Endometrial microvascular endothelial cells (primary cell): Measurements from ENCODE around the gene SMYD2. TPM values are rescaled to one million over a fixed set of nuclear protein-coding genes. Genes with fewer than 3 reads are reported as not detected.

ENCODE experiments used
- in situ Hi-C: cut with HindIII; loops from 2 replicates; pipeline ENCODE4 v1.10.0; 2017; ENCODE audit warnings: low sequenced_read_pairs, low pct_unique_long_range_greater_than_20kb; ENCODE audit errors: inconsistent ontology term
- total RNA-seq: library from RNA; depleted of rRNA; stranded (reverse); fragments of >200 nt; gene quantifications from one replicate; pipeline ENCODE4 v1.2.3, GENCODE V29; 2015; ENCODE audit errors: inconsistent ontology term

Gene SMYD2, protein sequence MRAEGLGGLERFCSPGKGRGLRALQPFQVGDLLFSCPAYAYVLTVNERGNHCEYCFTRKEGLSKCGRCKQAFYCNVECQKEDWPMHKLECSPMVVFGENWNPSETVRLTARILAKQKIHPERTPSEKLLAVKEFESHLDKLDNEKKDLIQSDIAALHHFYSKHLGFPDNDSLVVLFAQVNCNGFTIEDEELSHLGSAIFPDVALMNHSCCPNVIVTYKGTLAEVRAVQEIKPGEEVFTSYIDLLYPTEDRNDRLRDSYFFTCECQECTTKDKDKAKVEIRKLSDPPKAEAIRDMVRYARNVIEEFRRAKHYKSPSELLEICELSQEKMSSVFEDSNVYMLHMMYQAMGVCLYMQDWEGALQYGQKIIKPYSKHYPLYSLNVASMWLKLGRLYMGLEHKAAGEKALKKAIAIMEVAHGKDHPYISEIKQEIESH
- total RNA-seq = 33.3 TPM

DNA sequence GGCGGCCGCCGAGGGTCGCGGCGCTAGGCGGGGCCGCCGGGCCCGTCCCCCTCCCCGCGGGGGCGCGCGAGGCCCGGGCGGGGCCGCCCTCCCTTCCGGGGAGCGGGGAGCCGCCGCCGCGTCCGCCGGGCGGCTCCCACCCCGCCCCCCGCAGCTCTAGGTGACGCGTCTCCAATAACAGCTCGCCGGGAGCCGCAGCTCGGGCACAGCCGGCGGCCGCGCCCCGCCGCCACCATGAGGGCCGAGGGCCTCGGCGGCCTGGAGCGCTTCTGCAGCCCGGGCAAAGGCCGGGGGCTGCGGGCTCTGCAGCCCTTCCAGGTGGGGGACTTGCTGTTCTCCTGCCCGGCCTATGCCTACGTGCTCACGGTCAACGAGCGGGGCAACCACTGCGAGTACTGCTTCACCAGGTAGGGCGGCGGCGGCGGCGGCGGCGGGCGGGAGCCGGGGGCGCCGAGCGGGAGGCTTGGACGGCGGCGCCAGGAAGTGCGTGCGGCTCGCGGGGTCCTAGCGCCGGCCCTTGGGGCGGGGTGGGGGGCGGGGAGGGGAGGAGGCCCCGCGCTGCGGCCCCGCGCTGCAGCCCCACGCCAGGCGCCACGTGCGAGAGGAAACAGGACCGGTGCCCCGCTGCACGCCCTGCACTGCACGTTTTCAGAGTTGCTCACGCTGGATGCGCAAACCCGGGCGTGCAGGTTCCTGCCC, at the start of gene SMYD2:
Gene SMYD2, plus strand, starts transcription at position 139 of the 699 bp plus-strand sequence. Its CDS starts 96 bp downstream, at position 235.
- in situ Hi-C loops = no loop called here

DNA sequence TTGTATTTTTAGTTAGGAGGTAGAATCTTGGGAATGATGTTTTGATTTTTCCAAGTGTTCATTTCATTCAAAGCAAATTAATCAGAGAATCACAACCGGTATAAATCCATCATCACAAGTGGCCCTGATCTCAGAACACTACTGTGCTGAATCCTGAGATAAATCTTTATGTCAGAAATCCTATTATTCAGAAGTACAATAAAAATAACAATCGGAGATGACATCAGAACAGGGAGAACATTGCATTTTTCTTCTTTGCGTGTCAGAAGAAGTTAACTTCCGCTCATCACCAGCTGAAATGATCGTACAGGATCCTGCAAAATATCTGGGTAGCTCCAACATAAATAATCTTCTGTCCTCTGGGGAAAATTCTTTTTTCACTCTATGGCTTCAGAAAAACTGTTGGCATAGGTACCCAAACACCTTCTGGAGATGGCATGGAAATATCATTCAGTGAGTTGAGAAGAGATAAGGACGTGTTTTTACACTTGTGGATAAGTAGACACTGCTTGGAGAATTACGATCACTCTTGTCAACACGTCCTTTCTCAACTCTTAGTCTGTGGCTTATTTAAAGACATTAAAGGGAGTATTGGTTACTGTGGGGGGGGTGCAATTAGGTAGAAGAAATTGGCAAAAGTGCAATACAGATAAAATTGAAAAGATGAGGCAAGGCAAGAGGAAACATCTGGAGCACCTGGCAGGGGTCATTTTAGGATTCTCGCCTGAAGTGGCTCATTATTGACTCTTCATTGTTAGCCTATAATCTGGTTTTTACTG, 46.9 kb upstream of the SMYD2 start:
- in situ Hi-C loops = no loop called here

DNA sequence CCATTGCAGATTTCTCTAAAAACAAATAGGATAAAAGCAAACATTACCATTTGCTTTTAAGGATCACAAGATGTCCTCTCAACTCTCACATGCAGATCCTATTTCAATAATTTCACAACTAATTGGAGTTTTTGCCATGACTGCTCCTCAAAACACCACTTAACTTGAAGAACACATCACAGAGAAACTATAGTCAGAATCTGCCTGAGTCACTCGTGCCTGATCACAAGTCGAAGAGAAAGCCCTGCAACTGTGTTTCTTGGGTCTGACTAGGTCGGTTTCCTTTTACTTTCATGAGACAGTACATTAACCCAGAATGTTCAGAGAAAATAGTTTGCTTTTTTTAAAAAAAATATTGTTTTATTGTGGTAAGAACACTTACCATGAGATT, 46.3 kb upstream of the SMYD2 start:
- in situ Hi-C loops = no loop called here

DNA sequence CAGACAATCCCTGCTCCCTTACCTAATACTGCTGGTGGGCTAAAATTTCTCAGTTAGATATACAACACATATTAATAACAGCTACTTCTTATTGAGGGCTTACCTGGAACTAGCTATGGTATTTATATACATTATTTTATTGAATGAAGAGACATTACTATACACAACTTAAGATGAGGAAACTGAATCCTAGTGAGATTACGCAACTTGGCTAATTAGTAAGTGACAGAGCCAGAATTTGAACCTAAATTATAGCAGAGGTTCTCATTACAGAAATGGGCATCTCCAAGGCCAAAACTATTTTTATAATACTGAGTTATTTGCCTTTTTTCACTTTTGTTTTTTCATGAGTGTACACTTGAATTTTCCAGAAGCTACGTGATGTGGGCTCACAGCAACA, 44.5 kb upstream of the SMYD2 start:
- in situ Hi-C loops = no loop called here

DNA sequence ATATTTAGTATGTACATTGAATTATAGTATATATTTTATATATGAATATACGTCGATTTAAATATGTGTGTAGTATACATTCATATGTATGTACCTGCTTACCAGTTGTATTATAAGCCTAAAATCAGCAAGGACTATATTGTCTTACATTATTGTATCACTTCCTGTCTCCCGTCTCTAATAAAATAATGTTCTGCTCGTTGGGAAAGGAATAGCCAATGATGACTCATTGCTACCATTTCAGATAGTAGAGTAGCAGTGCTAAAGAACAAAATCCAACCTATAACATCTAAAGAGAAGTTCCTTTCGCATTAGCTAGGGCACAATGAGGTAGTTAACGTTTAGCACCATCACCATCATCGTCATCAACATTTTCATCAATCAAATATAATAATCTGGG, 39.9 kb upstream of the SMYD2 start:
- in situ Hi-C loops = no loop called here

DNA sequence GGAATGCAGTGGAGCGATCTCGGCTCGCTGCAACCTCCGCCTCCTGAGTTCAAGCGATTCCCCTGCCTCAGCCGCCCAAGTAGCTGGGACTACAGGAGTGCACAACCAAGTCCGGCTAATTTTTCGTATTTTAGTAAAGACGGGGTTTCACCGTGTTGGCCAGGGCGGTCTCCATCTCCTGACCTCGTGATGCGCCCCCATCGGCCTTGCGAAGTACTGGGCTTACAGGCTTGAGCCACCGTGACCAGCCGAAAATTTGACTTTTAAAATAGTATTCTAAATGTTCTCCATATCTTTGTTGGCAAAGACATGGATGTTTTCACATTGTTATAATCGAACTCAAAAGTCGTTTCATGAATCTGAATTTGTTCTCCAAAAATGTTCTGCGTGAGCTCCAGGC, 36.7 kb upstream of the SMYD2 start:
- in situ Hi-C loops = no loop called here

DNA sequence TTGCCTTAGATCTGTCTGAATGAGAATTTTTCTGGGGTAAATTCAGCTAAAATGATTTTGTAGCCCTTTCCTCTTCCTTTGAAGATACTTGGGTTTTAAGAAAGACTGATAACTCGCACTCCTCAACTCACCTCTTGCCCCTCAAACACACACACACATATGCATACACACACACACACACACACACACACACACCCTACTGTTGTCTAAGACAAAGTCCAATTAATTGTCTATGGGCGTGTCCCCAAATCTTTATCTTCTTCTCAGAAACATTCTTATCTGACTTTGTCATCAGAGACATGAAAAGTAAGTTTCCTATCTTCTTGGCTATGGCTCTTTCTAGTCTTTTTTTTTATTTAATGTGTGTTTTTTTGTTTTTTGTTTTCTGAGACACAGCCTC, 36.1 kb upstream of the SMYD2 start:
- in situ Hi-C loops = no loop called here

DNA sequence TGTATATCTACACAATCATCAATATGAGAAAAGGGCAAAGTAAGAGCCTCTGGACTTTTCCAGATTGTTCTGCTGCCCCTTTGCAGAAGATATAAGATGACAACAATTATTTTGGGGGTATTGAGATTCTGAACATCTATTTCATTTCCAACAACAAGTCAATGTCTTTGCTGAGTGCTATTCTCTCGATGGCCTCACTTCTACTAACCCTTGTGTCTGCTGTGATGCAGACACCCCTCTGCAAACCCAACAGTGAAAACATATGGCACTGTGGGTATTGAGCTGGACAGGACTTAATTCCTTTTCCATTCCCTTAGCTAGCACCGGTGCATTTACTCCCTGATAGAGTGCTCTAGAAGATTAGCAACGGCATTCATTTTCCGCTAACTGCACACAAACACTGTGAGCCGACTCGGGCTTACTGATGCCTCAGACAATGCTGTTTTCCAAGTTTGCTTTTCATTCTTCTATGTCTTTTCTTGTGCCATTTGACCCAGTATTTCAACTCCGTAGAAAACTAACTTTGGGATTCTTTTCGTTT, 33.4 kb upstream of the SMYD2 start:
- in situ Hi-C loops = no loop called here

DNA sequence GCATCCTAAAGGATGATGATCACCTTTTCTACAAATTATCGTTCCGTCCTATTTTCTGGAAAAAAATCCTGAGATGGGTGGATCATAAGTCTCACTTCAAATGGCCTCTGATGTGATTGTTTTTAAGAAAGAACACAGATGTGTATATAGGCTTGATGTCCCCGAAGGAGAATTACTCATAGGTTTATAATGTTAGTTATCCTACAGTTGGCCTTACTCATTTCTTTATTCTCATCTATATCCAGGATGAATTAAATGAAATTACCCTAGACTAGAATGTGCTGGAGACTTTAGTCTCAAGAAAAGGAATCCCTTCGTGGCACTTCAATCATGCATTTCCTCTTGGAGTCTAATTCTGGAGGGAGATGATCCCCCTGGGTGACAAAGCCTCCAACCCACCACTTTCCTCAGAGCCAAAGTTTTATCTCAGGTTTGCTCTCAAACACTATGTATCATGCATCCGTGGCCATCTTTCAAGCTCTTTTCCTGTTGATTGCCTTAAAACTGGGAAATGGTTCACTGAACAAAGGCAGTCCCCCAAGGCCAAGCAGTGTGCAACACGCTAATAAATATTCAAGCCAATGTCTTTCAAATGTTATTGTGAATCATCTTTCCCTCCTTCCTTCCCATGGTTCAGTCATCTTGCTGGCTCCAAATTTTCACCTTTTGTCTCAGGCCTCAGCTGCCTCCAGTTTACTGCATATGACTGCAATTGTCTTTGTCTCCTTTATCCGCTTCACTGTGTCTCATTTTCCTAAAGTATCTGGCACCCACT, 32.5 kb upstream of the SMYD2 start:
- in situ Hi-C loops = no loop called here

DNA sequence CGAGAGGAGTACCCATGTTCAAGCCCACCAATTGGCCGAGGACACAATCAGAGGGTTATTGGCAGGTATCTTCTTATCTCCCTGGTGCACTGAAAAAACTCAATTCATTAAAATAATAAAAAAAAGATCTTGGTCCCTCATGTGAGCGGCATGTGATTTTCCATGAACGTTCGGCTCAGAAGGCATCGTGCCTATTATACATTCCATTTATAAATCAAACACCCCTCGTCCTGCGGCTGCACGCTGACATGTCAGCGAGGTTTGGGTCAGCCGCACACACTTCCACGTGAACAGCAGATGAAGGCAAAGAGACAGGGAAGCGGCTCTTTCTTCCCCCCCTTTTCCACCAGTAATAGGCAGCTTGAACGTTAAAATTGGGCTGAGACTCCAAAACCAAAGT, 31.3 kb upstream of the SMYD2 start:
- in situ Hi-C loops = no loop called here

DNA sequence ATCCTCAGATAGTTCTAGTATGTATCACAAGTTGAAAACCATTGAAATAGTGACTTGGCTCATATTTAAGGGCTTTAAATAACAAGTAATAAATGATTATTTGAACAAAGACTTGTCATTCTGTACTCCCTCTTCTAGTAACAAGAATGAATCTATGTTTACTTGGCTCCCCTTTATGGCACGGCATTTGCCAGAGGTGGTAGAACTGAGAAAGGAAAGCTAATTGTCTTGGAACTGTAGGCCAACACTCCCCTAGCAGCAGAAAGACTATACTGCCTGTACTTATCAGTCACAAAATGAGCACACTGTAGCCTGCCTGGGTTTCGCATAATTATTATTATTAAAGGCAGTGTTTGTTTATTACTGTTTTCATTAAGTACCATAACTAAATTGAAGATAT, 29.6 kb upstream of the SMYD2 start:
- in situ Hi-C loops = no loop called here

DNA sequence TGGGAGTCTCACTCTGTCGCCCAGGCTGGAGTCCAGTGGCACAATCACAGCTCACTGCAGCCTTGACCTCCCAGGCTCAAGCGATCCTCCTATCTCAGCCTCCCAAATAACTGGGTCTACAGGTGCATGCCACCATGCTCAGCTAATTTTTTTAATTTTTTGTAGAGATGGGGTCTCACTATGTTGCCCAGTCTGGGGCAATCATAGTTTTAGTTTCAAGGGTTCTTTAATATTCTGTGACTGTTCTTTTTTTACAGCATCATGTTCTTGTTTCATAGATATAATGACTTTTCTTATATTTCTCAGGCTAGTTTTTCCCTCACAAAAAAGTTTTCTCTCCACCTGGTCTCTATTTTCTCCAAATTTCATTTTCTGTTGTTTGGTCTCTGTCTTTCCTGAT, 25.4 kb upstream of the SMYD2 start:
- in situ Hi-C loops = no loop called here

DNA sequence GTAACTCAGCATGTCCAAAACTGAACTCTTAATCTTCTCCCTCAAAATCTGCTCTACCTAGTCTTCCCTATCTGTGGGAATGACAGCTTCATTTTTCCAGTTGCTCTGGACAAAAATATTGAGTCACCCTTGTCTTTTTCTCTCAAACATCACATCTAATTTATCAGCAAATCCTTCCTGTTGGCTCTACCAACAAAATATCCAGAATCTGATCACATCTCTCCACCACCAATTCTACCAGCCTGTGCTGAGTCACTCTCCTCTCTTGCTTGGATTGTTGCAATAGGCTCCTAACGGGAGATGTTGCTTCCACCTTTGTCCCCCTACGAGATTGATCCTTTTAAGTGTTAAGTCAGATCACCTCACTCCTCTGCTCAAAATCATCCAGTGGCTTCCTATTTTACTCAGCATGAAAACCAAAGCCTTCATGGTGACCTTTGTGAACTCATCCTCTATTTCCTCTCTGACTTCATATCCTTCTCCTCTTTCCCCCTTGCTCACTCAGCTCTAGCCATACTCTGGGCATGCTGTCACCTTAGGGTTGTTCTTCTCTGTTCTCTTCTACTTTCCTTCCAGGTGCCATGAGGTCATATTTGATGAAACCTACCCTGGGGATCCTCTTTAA, 21.5 kb upstream of the SMYD2 start:
- in situ Hi-C loops = no loop called here

DNA sequence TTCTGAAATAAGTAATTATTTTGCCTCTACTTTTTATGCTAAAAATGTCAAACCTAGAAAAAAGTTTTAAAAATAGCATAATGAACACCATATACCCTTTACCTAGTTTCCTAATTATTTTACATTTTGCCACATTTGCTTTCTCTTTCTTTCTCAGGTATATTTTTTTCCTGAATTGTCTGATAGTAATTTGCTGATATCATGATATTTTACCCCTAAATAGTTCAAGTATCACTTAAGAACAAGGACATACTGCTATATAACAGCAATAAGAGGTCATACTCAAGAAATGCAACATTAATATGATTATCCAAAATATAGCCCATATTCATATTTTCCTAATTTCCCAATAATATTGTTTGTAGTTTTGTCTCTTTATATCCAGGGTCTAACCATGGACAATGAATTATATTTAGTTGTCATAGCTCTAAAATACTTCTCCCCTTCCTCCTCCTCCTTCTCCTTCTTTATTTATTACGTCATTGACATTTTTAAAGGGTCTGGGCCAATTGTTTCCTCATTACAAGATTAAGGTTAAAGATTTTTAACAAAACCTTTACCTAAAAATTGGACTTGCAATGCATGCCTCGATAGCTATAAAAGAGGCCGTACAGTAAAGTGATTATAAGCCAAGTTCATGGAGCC, 20.3 kb upstream of the SMYD2 start:
- in situ Hi-C loops = no loop called here

DNA sequence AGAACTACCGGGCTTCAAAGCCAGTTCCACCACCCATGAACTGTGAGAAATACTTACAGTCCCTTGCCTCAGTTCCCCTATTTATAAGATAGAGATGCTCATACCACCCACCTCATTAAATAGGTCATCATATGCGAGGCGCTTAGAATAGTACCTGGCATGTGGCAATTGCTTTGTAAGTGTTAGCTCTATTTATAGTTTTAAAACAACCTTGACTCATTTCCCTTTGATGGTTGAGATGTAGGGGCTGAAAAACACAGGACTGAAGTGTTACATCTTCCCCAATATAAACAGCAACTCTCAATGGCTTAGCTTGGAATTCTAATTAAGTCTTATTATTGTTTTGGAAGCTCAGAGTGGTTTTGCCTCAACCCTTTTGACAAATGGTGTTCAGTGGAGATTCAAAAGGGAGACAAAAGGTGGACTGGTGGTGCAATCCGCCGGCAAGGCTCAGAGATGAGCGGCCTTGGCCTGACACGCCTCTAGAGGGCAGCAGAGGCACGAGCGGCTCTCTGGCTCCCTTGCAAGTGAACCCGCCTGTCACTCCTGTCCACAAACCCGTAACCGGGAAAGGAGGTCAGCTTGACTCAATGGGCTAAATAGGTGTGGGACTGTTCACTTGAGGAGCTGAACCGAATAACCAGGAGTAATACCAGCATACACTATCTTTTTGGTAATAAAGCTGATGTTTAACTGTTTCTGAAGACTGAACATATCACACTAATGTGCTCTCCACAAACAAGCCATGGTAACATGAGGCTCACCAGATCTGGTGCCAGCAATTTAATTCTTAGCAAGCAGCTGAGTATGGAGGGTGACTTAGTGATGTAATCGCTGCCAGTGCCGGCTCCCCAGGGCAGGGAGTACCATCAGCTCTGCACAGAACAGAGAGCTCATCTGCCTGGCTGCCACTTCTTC, 19.5 kb upstream of the SMYD2 start:
- in situ Hi-C loops = no loop called here

DNA sequence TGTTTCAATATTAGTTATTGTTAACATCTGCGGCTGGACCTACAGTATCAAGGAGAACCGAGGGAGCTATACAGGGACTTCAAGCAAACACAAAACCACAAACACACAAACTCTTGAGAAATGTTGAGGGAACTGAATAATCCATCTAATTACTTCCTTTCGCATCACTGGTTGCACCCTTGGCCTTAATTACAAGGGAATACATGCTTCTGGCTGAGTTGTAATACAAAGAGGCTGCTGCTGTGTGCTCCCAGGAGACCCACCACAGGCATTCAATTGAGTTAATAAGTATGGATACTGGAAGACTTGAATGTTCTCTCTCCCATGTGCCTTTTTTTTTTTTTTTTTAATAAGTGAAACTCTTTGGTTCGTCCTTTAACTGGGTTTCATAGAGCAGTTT, 16.8 kb upstream of the SMYD2 start:
- in situ Hi-C loops = no loop called here

DNA sequence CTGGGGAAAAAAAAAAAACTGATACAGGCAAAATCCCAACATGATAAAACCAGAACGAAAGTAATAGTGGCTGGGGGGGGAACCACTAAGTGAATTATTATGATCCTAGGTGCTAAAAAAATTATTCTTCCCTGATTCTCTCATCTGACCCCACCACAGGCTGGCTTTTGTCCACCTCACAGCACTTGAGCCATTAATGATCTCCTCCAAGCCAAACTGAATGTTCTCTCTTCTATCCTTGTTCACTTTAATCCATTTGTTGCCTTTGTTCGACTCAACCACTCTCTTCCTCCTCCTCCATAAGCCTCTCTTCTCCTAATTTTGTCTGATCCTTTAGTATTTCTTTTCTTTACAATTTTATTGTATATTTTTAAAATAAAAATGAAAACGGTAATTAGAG, 16.0 kb upstream of the SMYD2 start:
- in situ Hi-C loops = no loop called here
